ENCODE results near the gene BRINP1.

GRCh38 chr9:119418721-119419120 is 49.5 kb upstream of the BRINP1 start:
- TF ChIP-seq CTCF (conservative IDR thresholded peaks at IDR 0.05; ENCODE audit: low read length) (no peak), EZH2phosphoT487 (IDR thresholded peaks at IDR 0.05; ENCODE audit: borderline replicate concordance, low read depth, low read length) (no peak)

All from OCI-LY7 (cell line).